Occipital lobe (tissue), 2 donors: ENCODE measurements around the gene FAIM2. TPM values are rescaled to one million over a fixed set of nuclear protein-coding genes. Genes with fewer than 3 reads are reported as not detected.
"Not testable (repeated sequence)": the region's sequence is repeated elsewhere in the genome, so short reads cannot be mapped to it uniquely, and the experiment has no call there.

ENCODE experiments used
- DNase-seq: peaks from one replicate; lab custom pipeline; 2025; lab: John Stamatoyannopoulos, UW
- total RNA-seq: library from RNA; depleted of rRNA; stranded (reverse); fragments of >200 nt; gene quantifications from one replicate; pipeline ENCODE4 v1.2.3, GENCODE V29; 2014

Gene FAIM2
- total RNA-seq, 1 donor from 2014 or later, result 22.3 TPM

DNA sequence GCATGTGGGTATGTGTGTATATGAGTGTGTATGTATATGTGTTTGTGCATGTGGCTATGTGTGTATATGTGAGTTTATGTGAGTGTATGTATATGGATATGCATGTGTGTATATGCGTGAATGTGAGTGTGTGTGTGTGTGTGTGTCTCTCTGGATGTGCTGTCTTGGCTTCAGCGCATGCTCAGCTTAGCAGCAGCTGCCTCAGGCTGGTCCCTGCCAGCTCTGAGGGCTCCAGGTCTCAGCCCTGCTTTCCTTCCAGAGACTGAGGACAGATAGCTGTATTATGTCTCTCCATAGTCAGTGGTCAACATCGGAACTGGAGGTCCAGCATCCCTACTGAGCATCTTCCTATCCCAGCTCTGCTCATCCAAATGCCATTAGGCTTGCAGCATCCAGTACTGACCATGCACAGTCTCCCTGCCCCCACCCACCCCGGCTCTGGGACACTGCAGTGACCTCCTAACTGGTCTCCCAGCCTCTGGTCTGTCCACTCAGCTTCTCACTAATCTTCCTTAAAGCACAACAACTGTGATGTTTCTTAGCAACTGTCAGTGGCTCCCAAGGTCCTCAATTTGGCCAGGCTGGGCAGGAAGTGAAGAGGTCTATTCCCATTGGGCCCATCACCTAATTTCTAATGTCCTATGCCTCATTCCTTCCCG, 22.8 kb downstream of the FAIM2 start:
- DNase-seq, result no peak

DNA sequence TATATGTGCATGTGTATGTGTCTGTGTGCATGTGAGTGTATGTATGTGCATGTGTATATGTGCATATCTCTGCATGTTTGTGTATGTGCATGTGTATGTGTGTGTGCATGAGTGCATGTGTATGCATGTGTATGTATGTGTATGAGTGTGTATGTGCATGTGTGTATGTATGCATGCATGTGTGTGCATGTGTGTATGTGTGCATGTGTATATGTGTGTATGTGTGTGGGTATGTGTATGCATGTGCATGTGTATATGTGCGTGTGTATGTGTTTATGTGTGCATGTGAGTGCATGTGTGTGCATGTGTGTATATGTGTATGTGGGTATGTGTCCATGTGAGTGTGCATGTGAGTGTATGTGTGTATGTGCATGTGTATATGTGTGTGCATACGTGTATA, 24.6 kb downstream of the FAIM2 start:
- DNase-seq, result not testable (repeated sequence)

DNA sequence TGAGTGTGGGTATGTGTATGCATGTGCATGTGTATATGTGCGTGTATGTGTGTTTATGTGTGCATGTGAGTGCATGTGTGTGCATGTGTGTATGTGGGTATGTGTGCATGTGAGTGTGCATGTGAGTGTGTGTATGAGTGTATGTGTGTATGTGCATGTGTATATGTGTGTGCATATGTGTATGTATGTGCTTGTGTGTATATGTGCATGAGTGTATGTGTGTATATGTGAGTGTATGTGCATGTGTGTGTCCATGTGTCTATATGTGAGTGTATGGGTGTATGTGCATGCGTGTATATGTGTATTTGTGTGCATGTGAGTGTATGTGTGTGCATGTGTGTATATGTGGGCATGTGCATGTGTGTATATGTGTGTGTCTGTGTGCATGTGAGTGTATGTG, 25.7 kb downstream of the FAIM2 start:
- DNase-seq, result no peak

DNA sequence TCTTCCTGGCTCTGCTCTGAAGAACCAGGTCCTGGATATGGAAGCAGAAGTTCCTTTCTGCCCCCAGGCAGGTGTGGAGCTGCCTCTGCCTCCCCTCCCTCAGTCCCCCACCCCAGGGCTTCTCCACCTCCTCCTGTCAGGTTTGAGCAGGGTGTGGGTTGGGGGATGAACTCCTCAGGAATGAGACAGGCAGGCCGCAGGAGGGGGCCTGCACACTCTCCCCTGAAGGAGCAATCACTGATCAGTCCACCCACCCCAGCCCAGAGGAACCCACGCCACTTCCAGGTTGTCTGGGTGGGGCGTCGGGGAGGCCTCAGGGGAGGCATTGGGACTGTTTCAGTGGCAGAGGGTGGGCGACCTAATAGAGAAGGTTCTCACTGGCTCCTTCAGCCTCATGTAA, 26.6 kb downstream of the FAIM2 start:
- no peak for DNase-seq

DNA sequence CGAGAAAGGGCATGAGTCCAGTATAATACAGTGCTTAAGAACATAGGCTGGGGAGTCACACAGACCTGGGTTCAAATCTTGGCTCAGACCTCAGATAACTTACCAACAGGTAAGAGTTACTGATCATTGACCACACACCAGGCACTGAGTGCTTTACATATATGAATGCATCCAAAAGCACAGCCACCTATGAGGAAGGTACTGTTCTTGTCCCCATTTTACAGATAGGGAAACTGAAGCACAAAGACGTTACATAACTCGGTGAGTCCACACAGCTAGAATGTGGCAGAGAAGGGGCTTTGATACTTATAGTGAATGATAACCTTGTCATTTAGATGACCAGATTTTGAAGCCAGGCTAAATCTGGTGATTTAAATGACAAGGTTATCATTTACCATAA, 27.6 kb downstream of the FAIM2 start:
- no peak for DNase-seq

DNA sequence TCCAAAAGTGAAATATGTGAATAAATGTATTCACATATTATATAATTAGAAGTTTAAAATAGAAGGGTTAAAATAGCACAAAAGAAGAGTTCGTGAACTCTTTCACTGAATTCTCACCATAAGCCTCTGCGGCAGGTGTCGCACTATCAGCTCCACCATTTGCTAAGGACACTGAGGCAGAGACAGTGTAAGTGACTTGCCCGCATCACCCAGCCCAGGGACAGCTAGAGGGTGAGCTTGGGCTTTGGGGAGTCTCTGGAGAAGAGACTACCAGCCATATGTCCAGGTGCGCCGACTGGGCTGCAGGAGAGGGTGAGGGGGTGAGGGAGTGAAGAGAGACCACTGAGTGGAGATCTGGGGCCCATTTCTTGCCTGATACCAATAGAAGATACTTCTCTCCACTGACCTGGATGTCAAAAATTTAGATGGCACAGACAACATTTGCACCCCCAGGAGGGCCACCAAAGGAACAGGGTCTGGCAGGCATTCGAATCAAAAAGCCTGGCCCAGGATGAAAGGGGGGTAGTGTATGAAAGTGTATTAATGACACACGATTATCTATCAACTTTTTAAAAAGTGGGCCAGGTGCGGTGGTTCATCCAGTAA, 28.5 kb downstream of the FAIM2 start:
- DNase-seq, result no peak

DNA sequence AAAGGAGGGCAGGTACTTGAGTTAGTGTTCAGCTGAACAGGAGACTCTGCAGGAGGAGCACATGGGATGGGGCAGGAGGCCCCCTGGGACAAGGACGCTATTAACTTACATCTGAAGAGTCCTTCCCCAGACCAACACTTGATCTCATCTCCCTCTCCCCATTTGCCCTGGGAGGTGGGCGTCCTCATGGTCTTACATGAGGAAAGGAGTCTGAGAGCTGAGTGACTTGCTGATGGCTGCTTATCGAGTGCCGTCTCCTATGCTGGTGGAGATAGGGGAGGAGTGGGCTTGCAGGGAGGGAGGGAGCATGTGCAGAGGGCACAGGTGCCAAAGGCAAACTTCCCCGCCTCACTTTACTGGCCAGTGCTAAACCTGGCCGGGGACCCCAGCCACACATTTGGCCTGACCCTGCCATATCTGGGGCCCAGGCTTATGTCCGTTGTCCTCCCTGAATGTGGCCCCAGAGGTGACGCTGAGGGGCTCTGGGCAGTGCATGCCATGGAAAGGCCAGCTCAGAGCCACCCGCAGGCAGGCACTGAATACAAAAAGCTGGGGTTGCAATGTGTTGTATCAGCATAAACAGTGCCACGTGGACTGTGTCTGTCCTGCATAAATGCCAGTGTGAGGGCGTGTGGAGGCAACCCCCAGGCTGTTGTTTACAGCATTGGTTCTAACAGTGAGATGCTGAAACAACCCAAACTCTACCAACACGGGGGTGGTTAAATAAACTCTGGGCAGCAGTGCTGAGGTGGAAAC, 29.4 kb downstream of the FAIM2 start:
- no peak for DNase-seq

DNA sequence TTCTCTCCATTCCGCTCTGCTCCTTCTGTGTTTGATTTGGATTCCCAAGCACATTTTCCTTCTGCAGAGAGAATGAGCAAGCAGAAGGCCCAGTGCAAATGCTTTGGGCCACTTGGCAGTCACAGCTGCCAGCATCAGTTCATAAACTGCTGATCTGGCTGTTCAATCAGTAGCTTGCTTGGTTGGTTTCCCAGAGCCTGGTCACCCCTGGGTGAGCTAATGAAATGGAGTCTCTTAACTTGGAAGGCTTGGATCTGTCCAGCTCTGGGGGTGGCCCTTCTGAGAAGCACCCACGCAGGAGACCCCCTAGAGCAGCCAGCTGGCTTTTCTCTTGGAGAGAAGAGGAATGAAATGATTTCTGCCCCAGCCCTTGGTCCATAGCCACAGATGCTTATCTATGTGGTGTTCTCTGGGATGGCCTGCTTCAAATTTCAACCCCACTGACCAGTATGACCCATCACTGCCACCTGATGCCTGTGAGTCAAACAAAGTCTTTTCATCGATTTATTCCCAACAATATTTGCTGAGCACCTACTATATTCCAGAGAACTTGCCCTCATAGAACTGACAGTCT, 30.3 kb downstream of the FAIM2 start:
- DNase-seq, result no peak

DNA sequence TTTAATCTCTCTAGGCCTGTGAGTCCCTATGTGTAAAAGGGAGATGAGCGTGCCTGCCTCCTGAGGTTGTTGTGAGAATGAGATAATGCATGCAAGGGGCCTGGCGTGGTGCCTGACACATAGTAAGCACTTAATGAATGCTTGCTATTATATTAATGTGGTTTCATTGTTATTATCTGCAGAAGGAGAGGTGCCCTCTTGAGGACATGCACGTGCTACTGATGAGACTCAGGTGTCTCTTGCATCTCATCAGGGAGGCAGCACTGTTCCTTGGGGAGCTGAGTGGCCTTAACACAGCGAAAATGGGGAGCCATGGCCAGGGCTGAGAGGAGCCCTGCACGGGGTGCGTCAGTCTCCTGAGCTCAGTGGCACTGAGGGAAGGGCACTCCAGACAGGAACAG, 30.9 kb downstream of the FAIM2 start:
- no peak for DNase-seq

DNA sequence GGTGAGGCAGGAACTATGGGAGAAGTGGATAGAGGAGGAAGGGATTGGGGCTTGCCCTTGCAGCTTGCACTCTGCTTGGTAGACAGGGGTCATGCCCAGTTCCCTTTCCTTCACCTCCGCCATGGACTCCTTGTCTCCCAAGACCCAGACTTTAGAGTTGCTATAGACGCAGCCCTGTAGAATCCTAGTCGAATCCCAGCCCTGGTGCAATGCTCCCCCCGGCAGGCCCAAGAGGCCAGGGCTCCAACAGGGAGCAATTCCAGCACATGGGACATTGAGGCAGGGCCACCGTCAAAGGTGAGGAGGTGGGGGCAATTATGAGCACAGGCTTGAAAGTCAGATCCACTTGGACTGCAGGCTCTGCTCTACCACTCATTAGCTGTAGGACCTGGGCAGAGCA, 31.3 kb downstream of the FAIM2 start:
- no peak for DNase-seq

DNA sequence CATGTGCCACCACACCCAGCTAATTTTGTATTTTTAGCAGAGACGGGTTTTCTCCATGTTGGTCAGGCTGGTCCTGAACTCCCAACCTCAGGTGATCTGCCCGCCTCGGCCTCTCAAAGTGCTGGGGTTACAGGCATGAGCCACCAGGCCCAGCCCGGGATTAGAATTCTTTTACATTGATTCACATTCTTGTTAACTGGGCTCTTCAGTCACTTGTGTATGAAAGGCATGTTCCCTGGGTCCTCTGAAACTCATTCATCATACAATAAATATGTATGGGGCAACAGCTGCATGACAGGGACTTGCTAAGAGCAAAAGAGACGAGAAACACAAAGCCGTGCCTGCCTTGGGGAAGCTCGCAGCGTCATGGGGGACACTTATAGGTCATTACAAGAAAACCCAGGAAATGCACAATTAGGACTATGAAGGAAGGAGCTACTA, 31.9 kb downstream of the FAIM2 start:
- not testable (repeated sequence) for DNase-seq

DNA sequence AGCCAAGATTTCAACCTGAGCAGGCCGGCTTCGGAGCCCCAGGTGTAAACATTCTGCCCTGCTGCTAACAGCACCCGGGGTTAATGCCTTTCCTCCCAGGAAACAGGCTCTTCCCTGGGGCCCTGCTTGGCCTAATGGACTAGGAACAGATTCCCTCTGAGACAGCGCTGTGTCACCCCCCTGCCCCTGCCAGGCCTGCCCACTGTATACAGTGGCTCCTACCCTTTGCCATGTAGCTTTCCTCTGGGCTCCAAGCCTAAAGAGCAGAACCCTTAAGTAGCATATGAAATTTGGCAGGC, 32.5 kb downstream of the FAIM2 start:
- DNase-seq, result no peak

DNA sequence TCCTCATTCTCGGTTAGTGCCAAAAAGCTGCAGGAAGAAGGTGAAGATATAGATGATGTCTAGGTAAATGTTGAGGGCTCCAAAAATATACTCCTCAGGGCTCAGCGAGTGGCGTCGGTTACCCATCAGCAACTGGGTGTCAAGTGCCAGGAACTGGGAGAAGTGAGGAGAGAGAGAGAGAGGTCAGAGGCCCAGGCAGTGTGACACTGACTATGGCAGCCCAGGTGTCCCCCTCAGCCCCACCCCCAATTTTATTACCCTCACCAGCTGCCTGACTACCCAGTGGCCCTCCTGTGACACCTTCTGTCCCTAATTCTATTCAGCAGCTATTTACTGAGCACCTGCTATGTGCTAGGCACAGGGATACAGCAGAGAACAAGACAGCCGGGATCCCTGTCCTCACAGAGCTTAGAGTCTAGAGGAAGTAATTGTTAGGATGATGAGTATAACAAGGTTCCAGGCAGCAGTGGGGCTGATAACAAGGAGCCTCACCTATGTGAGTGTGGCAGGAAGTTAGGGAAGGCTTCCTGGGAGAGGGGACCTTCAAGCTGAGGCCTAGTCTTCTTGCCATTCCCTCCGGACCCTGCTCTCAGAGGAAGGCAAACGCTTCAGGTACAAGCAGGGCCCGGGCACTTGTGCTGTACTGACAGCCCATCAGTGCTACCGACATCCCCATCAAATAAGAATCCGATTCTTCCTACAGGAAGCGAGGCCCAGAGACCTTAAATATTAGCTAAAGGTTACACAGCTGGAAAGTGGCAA, 33.0 kb downstream of the FAIM2 start:
- DNase-seq, result no peak

DNA sequence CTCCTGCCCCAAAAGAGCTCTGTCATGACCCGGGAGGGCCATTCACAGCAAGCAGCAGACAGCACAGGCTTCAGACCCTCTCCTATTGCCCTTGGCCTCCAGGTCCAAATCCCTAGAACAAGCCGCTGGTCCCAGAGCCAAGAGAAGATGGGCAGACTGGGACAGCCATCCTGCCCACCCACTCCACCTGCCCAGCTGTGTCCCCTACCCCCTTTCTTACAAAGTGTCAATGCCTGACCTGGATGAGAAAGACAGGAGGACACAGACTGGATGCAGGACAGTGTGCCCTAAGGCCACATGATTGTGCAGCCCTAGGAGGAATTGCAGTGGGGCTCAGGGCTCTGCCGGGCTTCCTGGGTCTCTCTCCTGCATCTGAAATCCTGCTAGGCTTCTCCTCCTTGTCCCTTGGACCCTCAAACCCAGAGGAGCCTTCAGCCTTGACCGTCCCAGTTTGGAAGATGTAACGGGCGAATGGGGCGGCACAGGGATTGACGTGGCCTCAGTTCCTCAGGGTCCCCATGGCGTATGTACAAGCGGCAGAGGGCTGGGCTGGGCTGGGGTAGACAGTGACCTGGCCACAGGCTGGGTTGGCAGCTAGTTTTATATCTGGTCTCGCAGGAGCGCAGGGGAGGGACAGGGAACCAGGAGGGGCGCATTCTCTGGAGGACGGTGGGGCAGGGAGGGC, 33.7 kb downstream of the FAIM2 start:
- DNase-seq, result no peak

DNA sequence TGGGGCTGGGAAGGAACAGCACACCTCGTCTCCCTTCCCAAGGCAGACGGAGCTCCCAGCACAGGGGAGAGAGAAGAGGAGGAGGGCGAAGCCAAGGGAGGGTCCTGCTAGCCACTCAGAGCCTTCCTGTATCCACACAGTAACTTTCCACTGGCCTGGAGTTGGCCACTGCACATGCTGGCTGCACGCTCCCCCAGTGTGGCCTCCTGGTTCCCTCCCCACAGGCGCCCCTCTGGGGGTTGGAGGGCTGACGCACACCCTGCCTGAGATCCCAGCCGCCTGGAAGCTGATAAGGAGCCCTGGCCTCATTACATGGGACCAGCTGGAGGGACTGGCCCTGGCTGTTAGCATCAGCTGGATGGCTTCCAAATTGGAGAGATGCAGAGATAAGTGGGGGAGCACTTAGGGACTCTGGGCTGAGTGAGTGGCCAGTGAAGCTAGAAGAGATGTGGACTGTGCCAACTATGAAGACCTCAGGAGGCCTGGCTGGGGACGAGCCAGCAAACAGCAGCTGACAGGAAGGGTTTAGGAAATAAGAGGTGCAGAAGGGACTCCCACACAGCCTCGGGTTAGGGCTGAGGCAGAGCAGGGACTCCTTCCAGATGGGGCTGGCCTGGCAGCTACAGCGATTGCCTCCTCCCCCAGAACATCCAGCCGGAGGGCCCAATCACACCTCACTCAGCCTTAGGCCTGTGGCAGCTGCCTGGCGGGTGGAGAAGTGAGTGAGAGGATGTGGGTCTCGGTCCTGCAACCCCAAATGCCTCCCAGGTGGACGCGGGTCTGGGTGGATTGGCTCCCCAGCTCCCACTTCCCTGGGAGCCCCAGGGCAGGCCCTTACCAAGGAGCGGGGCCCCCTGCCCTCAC, 34.5 kb downstream of the FAIM2 start:
- peak; percentile 79 for DNase-seq

DNA sequence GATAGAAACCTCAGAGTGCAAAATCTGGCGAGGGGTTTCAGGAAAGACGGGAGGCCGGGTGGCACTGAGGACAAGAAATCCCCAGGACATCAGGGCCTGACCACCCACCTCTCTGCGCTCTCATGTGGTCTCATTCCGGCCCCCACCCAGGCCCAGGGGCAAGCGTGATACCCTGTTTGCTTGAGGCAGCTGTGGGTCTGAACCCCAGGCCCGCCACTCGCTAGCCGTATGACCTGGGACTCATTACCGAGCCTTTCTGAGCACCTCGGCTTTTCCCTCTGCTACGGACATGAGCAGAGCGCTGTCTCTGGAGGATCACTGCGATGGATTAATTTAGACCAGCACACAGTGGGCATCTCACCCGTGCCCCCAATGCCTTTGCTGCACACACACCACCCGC, 35.3 kb downstream of the FAIM2 start:
- no peak for DNase-seq

DNA sequence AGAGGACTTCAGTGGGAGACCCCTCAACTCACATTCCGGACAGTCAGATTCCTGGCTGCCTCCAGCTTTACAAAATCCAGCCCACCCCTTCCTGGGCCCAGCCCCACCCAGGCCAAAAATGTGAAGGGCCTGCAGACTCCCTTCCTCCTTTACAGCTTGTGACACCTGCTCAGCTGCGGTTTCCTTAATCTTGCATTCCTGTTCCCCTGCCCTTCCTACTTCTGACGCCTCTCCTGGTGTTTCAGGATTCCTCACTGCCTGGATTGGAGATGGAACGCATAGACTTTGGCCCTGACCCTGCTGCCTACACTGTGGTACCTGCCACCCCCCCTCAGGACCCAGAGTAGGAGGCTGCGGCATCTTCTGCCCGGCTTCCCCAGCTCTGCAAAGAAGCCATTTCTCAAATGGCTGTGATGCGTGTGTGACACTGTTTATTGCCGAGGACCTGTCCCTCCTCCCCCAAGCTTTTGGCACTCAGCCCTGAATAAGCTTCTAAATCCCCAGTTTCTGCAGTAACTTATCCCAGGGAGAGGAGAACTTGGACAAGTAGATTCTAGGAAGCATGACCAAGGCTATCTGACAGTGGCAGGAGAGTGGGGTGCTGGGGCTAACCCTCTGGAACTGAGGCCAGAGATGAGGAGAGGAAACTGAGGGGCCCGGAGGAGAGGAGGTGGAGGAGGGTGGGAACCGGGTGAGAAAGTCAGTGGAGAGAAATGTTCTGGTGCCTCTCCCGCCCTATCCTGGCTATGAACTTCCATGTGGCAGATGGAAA, 35.9 kb downstream of the FAIM2 start:
- DNase-seq, result no peak

DNA sequence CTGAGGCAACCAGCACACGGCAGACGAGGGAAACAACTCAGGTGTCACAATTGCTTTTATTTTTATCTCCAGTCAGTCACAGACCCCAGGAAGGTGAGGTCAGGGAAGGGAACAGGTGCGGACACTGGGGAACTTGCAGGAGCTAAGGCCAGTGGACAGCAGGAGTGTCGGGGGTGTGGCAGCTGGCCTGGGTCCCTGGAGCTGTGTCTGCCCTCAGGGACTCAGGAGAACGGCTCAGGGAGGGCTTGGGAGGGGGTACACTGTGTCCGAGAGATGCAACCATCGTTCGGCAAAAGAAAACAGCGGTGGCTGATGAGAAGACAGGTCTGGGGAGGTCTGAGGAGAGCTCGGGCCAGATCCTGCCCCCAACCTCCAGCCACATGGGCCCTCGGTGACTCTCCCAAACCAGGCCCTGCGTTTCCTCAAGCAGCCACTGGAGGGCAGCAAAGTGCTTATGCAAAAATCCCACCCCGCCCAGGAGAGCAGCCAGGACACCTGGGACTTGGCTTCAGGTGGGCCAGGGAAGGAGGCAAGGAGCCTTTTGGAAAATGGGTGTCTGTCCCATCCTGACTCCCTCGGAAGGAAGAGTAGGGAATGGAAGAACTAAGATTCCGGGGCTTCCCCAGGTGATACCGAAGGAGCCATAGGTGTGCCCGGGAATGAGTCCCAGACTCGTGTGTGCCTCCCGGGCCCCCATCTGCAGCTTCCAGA, 36.7 kb downstream of the FAIM2 start:
- DNase-seq, result peak; percentile 19

DNA sequence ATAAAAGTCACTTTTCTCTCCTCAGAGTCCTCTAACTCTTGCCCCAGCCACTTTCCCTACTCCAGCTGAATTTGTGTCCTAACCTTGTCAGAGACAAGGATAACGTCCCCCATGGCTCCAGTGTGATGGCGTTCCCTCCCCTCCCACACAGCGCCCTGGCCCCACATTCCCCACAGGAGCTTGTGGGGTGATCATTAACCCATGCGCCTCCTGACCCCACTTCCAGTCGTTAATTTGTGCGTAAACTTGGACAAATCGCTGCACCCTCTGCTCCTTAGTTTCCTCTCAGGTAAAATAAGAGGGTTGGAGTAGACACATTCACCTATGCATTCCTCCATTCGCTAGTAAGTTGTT, 37.9 kb downstream of the FAIM2 start:
- no peak for DNase-seq
